Immature natural killer cell (primary cell): Measurements from ENCODE around the gene LINC00632. TPM values are rescaled to one million over a fixed set of nuclear protein-coding genes. Genes with fewer than 3 reads are reported as not detected.

ENCODE experiments used
- DNase-seq, 3 donors: peaks; one replicate each; pipeline ENCODE4 v3.0.0; 2022; ENCODE audit warnings: mixed read lengths in 1 of 3
- H3K27ac Mint-ChIP-seq, 6 donors: one replicate each; pipeline ENCODE4 v1.8.0; 2020; ENCODE audit warnings: mixed read lengths in 6 of 6, mild to moderate bottlenecking in 5 of 6, inconsistent platforms in 4 of 6, moderate library complexity in 3 of 6
- H3K27me3 Mint-ChIP-seq, 3 donors: one replicate each; pipeline ENCODE4 v1.8.0; 2020 to 2021; ENCODE audit warnings: low read depth in 3 of 3, mild to moderate bottlenecking in 3 of 3, mixed read lengths in 3 of 3, moderate library complexity in 3 of 3, inconsistent platforms in 1 of 3
- H3K36me3 Mint-ChIP-seq, 3 donors: one replicate each; pipeline ENCODE4 v1.8.0; 2020; ENCODE audit warnings: mixed read lengths in 3 of 3, inconsistent platforms in 2 of 3, mild to moderate bottlenecking in 2 of 3
- H3K4me1 Mint-ChIP-seq, 2 donors: one replicate each; pipeline ENCODE4 v1.8.0; 2020; ENCODE audit warnings: inconsistent platforms in 2 of 2, mild to moderate bottlenecking in 2 of 2, mixed read lengths in 2 of 2, moderate library complexity in 1 of 2
- H3K4me3 Mint-ChIP-seq, 5 donors: one replicate each; pipeline ENCODE4 v1.8.0; 2020; ENCODE audit warnings: mild to moderate bottlenecking in 5 of 5, mixed read lengths in 5 of 5, inconsistent platforms in 3 of 5, moderate library complexity in 3 of 5
- H3K9me3 Mint-ChIP-seq, 6 donors: one replicate each; pipeline ENCODE4 v1.8.0; 2020; ENCODE audit warnings: mild to moderate bottlenecking in 6 of 6, mixed read lengths in 6 of 6, inconsistent platforms in 4 of 6, moderate library complexity in 3 of 6
- polyA plus RNA-seq, 3 donors: library from polyadenylated mRNA; unstranded; fragments of 300-500 nt; fragmentation: Illumina TruSeq; gene quantifications; one replicate each; pipeline ENCODE4 v1.2.3, GENCODE V29; 2021

The LINC00632 gene
- polyA plus RNA-seq, 3 donors from 2014 or later, result not detected

DNA sequence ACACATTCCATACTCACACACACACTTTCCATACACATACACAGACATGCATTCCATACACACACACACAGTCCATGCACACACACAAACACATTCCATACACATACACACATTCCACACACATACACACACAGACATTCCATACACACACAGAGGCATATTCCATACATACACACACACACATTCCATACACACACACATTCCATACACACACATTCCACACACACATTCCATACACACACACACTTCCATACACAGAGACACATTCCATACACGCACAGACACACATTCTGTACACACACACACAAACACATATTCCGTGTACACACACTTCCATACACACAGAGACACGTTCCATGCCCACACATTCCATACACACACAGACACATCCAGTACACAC lies 14.8 kb downstream of the LINC00632 start:
- Mint-ChIP-seq H3K4me1 (no peaks in the 10 kb centered on the region), H3K27me3 (peaks cover 0 to under 1% (median 0%) of the 10 kb centered on the region in 3 donors), H3K4me3 (no peak overlapping the region), H3K36me3 (no peaks in the 10 kb centered on the region), H3K9me3 (no peaks in the 10 kb centered on the region), H3K27ac (no peak overlapping the region)
- DNase-seq, result no peak

DNA sequence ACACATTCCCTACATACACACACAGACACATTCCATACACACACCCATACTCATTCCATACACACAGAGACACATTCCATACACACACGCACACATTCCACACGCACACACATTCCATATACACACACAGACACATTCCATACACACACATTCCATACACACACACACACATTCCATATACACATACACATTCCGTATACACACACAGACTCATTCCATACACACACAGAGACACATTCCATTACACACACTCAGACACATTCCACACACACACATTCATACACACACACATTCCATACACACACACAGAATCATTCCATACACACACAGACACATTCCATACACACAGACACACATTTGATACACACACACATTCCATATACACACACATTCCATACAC lies 15.2 kb downstream of the LINC00632 start:
- H3K36me3 Mint-ChIP-seq, result no peaks in the 10 kb centered on the region
- no peaks in the 10 kb centered on the region for H3K9me3 Mint-ChIP-seq
- H3K27ac Mint-ChIP-seq, result no peak overlapping the region
- no peak for DNase-seq
- no peak overlapping the region for H3K4me3 Mint-ChIP-seq
- no peaks in the 10 kb centered on the region for H3K27me3 Mint-ChIP-seq
- H3K4me1 Mint-ChIP-seq, result no peaks in the 10 kb centered on the region

DNA sequence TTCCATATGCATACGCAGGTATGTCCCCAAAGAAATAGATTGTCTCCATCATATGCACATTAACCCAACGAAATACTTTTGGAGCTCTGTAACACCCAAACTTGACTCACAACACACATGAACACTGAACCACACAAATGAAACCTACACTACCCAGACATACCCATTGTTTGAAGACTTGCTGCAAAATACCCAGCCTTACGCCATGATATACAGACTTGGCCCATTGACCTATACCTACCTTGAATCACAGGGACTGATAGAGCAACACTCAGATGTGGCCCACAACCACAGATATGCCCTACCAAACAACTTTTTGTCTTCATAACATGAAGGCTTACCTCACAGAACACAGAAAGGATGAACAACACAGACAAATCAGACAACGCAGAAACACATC lies 15.9 kb downstream of the LINC00632 start:
- Mint-ChIP-seq H3K4me1 (no peaks in the 10 kb centered on the region), H3K27me3 (no peaks in the 10 kb centered on the region), H3K4me3 (no peak overlapping the region), H3K36me3 (no peaks in the 10 kb centered on the region), H3K27ac (no peak overlapping the region), H3K9me3 (no peaks in the 10 kb centered on the region)
- no peak for DNase-seq

DNA sequence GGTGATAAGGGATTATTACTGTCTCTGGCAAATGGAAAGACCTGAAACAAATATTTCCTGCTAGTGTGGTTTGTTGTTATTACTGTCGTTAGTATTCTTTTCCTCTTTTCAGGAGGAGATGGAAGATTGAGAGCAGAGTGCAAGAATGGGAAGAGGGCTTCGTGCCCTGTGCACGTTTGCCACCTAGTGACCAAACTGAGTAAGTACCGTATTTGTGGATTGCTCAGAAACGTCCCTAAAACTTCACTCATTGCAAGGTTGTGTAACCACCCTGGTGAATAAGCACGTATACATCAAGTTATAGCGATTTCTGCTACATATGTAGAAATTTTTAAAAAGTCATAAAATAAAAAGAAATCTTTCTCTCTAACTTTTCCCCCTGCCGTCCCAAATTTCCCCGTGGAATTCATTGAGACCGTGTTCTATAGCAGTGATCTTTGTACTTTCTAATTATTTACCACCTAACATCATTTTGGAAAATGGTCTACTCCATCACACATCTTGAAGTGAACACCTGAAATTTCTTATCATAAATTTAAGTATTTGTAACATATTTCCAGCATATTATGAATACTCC lies 24.3 kb downstream of the LINC00632 start:
- no peaks in the 10 kb centered on the region for H3K36me3 Mint-ChIP-seq
- no peak overlapping the region for H3K4me3 Mint-ChIP-seq
- no peak overlapping the region for H3K27ac Mint-ChIP-seq
- H3K27me3 Mint-ChIP-seq, result peaks cover 0 to 2% (median 2%) of the 10 kb centered on the region in 3 donors
- peak in 1 of 3 donors; percentile 3 for DNase-seq
- H3K4me1 Mint-ChIP-seq, result no peaks in the 10 kb centered on the region
- H3K9me3 Mint-ChIP-seq, result no peaks in the 10 kb centered on the region

DNA sequence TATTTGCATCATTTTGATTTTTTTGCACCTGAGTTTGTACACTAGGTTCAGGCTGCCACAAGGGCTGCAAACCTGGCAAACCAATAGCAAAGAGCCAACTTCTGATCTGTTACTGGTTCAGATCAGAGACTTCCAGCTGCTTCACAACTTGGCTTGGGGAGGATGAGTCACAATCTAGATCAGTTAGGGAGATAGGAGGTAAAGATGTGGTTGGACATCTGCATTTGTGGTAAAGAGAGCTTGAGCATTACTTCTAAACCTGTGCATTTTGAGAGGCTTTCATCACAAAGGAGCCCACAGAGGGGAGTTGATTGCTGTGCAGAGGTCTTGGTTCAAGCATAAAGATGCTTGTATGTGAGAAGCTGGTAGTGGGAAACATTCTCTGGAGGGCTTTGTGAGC lies 34.5 kb downstream of the LINC00632 start:
- Mint-ChIP-seq H3K36me3 (no peaks in the 10 kb centered on the region), H3K9me3 (peaks cover 0 to 6% (median 0%) of the 10 kb centered on the region in 6 donors), H3K4me1 (no peaks in the 10 kb centered on the region), H3K27ac (no peak overlapping the region), H3K4me3 (no peak overlapping the region), H3K27me3 (peaks cover 4% of the 10 kb centered on the region in 3 donors)
- DNase-seq, result no peak

DNA sequence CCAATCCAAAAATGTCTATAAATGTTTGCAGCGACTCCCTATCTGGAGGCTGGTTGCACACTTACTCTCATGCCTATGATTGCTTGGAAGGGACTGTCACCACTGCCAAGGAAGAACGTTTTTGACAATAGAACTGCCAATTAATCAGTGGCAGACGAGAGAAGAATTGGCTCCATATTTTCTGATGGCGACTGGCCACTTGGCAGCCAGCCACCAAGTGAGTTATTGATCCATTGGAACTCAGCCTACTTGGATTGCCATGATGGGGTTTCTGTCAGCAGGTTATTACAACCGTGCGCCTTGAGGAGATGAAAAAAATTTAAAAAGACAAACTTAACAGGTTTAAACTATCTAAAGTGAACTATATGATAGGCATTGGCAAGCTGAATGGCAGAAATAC lies 47.4 kb downstream of the LINC00632 start:
- no peak overlapping the region for H3K27ac Mint-ChIP-seq

DNA sequence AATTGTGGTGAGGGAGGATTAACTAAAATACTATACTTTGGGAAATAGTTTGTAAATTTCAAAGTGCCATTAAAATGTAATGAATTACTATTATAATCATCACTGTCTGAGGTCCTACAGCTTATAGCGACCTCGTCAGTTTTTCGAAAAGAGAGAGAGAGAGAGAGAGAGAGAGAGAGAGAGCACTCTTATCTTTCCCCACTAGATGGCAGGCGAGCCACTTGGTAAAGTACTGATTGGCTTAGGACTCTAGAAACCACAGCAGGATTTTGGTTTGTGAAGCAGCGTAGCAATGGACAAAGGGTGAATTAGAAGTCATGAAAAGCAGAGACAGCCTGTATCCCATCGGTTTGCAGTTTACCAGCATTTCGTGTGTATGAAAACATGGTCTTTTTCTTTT lies 52.5 kb downstream of the LINC00632 start:
- Mint-ChIP-seq H3K27ac (peak overlapping the region in 1 of 6 donors; percentile 26), H3K4me3 (no peak overlapping the region), H3K9me3 (no peaks in the 10 kb centered on the region), H3K4me1 (peaks cover 3 to 6% of the 10 kb centered on the region in 2 donors), H3K36me3 (no peaks in the 10 kb centered on the region), H3K27me3 (peaks cover 7 to 8% (median 8%) of the 10 kb centered on the region in 3 donors)
- DNase-seq, result peak in 2 of 3 donors; percentile 9 to 33

More for the DNA sequence above, 47.4 kb downstream of the LINC00632 start:
- no peak for DNase-seq
- Mint-ChIP-seq H3K36me3 (no peaks in the 10 kb centered on the region), H3K9me3 (no peaks in the 10 kb centered on the region), H3K4me1 (peaks cover 0 to 1% of the 10 kb centered on the region in 2 donors), H3K4me3 (no peak overlapping the region), H3K27me3 (peaks cover 0 to 9% (median under 1%) of the 10 kb centered on the region in 3 donors)

DNA sequence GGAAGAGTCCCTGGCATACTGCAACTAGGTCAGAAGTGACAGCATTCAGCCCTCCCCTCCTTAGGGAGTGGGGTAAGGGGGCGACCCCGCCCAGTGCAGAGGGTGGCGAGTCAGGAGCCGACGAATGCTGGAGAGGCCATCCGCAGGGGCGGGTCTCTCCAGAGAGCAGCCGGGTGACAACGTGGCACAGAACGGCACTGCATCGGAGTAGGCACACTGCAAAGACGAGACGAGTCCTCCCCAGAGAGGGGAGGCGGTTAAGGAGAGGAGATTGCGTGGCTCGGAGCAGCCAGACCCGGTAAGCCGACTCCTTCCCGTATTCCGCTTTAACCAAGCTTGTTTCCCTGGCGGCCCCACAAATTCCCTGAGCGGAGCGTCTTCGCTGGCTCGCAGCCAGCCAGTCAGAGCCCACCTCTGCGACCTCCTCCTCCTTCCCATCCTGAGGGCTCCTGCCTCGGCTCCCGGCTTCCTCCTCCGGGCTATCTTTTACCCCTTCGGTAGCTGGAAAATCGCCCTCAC lies 54.9 kb downstream of the LINC00632 start:
- no peak for DNase-seq
- H3K4me1 Mint-ChIP-seq, result peaks cover 3 to 6% of the 10 kb centered on the region in 2 donors
- H3K9me3 Mint-ChIP-seq, result no peaks in the 10 kb centered on the region
- peak overlapping the region in 1 of 5 donors; percentile 42 for H3K4me3 Mint-ChIP-seq
- no peak overlapping the region for H3K27ac Mint-ChIP-seq
- H3K27me3 Mint-ChIP-seq, result peaks cover 7 to 8% (median 8%) of the 10 kb centered on the region in 3 donors
- H3K36me3 Mint-ChIP-seq, result no peaks in the 10 kb centered on the region

DNA sequence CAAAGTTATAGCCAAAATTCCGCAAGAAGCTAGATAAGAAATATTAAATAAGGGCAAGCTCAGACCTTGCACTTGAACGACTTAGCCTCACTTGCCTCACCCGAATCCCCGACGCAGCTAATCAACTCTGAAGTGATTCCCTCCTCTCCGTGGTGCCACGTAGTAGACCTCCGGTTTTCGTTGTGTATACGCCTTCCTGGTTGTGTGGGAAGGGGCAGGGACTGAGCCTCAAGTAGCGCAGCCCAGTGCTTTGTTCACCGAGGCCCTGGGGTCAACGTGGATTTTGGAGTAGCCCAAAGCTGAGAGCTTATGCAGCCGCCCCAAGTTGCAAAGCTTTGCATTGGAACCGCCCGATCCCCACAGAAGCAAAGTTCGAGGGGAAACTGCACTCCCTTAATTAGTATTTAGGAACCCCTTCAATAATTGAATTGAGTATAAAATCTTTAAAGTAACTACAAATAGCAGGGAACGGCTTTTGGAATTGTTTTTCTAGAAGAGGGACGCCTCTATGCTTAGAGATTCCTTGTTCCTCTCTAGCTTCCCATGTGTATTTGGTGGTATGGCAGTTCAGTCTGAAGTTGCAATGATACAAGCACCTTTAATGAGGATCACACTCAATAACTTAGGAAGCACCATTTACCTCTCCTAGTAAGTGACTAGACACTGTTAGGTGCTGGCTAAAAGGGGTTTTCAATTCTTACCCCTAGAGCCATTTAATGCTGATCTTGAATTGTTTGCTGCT lies 55.7 kb downstream of the LINC00632 start:
- Mint-ChIP-seq H3K27ac (no peak overlapping the region), H3K4me1 (peaks cover 3 to 6% of the 10 kb centered on the region in 2 donors), H3K27me3 (peaks cover 7 to 11% (median 8%) of the 10 kb centered on the region in 3 donors), H3K9me3 (no peaks in the 10 kb centered on the region), H3K36me3 (no peaks in the 10 kb centered on the region), H3K4me3 (no peak overlapping the region)
- no peak for DNase-seq

DNA sequence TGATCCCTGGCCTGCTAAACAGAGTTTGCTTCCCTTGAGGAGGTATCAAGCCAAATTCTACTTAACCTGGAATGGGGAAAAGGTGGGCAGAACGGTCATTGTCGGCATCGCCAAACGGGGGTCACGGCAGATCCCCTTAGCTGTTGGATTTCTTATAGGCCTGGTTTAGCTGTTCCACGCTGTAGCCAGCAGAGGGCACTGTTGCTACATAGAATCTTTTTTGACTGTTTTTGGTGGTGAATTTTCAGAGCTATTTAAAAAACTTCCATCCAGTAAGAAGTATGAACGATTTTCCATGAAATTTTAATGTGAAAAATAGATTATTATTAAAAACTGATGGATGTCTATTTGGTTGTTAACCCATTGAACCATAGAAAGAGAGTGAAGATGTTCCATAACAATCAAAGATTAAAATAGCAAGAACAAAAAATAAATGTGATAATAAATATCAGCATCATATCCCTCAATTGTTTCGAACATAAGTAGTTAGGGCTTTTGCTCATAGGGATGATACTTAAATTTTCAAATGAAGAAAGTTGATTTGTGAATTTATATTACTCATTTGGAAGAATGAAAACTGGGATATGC lies 56.6 kb downstream of the LINC00632 start:
- no peaks in the 10 kb centered on the region for H3K9me3 Mint-ChIP-seq
- no peaks in the 10 kb centered on the region for H3K36me3 Mint-ChIP-seq
- H3K4me3 Mint-ChIP-seq, result no peak overlapping the region
- DNase-seq, result peak; percentile 22 to 39 (median 25)
- H3K27ac Mint-ChIP-seq, result no peak overlapping the region
- peaks cover 7 to 10% (median 8%) of the 10 kb centered on the region in 3 donors for H3K27me3 Mint-ChIP-seq
- H3K4me1 Mint-ChIP-seq, result peaks cover 3 to 6% of the 10 kb centered on the region in 2 donors

DNA sequence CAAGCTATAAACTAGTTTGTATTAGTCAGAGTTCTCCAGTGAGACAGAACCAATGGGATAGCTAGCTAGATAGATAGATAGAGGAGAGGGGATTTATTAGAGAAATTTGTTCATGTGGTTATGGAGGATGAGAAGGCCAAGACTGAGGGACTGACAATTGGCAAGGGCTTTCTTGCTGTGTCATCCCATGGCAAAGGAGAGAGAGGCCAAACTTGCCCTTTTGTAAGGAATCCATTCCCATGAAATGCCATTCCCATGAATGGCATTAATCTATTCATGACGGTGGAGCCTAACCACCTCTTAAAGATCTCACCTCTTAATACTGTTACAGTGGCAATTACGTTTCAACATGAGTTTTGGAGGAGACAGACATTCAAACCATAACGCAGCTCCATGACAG lies 58.1 kb downstream of the LINC00632 start:
- no peak for DNase-seq
- no peak overlapping the region for H3K4me3 Mint-ChIP-seq
- H3K9me3 Mint-ChIP-seq, result no peaks in the 10 kb centered on the region
- H3K4me1 Mint-ChIP-seq, result peaks cover 0 to 3% of the 10 kb centered on the region in 2 donors
- H3K36me3 Mint-ChIP-seq, result no peaks in the 10 kb centered on the region
- peaks cover 4 to 8% (median 5%) of the 10 kb centered on the region in 3 donors for H3K27me3 Mint-ChIP-seq
- H3K27ac Mint-ChIP-seq, result no peak overlapping the region

DNA sequence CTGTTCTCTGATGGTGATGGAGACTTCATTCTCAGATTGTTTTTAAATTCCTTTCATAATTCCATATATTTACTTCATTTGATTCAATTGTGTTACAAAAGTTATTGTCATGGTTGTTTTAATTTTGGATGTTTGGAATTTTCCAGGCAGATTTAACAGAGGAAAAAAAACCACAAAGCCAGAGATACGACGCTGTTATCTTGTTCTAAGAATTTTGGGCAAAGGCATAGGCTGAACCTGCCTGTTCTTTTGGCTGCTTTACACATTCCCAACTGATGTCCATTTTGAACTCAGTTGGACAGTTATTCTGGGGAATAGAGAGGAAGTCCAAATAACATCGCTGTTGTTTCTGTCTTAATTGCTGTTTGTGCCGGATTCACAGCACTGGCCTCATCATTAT lies 65.7 kb downstream of the LINC00632 start:
- H3K36me3 Mint-ChIP-seq, result no peaks in the 10 kb centered on the region
- no peak overlapping the region for H3K4me3 Mint-ChIP-seq
- H3K4me1 Mint-ChIP-seq, result no peaks in the 10 kb centered on the region
- H3K9me3 Mint-ChIP-seq, result peaks cover 0 to 4% (median 0%) of the 10 kb centered on the region in 6 donors
- H3K27ac Mint-ChIP-seq, result no peak overlapping the region
- H3K27me3 Mint-ChIP-seq, result peaks cover 0 to 6% (median 0%) of the 10 kb centered on the region in 3 donors
- DNase-seq, result no peak

DNA sequence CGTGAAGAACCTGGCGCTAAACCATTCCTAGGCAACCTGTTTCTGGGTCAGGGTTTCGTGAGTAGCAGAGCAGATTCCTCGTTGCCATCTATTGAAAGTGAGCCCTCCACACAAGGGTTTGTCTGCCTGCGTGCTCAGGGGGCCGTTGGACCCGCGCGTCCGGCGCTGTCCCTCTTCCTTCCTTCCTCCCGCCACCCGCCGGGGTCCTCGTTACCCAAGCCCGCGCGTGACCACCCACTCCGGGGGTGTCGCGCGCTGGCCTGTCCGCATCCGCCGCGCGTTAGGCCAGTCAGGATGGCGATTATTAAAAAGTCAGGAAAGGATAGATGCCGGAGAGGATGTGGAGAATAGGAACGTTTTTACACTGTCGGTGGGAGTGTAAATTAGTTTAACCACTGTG lies 66.8 kb downstream of the LINC00632 start:
- H3K4me1 Mint-ChIP-seq, result no peaks in the 10 kb centered on the region
- peaks cover 0 to 4% (median 0%) of the 10 kb centered on the region in 6 donors for H3K9me3 Mint-ChIP-seq
- H3K36me3 Mint-ChIP-seq, result no peaks in the 10 kb centered on the region
- H3K27ac Mint-ChIP-seq, result no peak overlapping the region
- peaks cover 0 to 6% (median 0%) of the 10 kb centered on the region in 3 donors for H3K27me3 Mint-ChIP-seq
- no peak for DNase-seq
- no peak overlapping the region for H3K4me3 Mint-ChIP-seq

DNA sequence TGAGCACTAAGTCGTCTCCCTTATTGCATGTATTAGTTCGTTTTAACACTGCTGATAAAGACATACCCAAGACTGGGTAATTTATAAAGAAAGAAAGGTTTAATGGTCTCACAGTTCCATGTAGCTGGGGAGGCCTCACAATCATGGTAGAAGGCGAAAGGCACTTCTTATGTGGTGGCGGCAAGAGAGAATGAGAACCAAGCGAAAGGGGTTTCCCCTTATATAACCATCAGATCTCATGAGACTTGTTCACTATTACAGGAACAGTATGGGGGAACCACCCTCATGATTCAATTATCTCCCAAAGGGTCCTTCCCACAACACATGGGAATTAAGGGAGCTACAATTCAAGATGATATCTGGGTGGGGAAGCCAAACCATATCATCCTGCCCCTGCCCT lies 85.1 kb downstream of the LINC00632 start:
- no peaks in the 10 kb centered on the region for H3K36me3 Mint-ChIP-seq
- H3K9me3 Mint-ChIP-seq, result peaks cover 0 to 3% (median under 1%) of the 10 kb centered on the region in 6 donors
- H3K4me1 Mint-ChIP-seq, result no peaks in the 10 kb centered on the region

More for the DNA sequence above, 85.1 kb downstream of the LINC00632 start:
- H3K27ac Mint-ChIP-seq, result no peak overlapping the region
- peaks cover 0 to 2% (median 0%) of the 10 kb centered on the region in 3 donors for H3K27me3 Mint-ChIP-seq
- DNase-seq, result no peak
- H3K4me3 Mint-ChIP-seq, result no peak overlapping the region
